HUDEP-2 (cell line): ENCODE measurements around the gene DDX5.
"Not testable (repeated sequence)": the region's sequence is repeated elsewhere in the genome, so short reads cannot be mapped to it uniquely, and the experiment has no call there.

Experiments
- DNase-seq, 76 experiments: peaks; one replicate each; lab custom pipeline; 2025; ENCODE audit not compliant: unreplicated experiment in 76 of 76; lab: John Stamatoyannopoulos, UW

The DDX5 gene

GRCh38 chr17:64496348-64496785 lies 9.7 kb downstream of the DDX5 start:
- peak in 3 of 76 experiments; percentile 12 to 51 (median 36) for DNase-seq

- not testable (repeated sequence) for DNase-seq
Observed at GRCh38 chr17:64495300-64495699, 10.8 kb downstream of the DDX5 start.

- DNase-seq = no peak
Observed at GRCh38 chr17:64494121-64494520, 12.0 kb downstream of the DDX5 start.

DNA sequence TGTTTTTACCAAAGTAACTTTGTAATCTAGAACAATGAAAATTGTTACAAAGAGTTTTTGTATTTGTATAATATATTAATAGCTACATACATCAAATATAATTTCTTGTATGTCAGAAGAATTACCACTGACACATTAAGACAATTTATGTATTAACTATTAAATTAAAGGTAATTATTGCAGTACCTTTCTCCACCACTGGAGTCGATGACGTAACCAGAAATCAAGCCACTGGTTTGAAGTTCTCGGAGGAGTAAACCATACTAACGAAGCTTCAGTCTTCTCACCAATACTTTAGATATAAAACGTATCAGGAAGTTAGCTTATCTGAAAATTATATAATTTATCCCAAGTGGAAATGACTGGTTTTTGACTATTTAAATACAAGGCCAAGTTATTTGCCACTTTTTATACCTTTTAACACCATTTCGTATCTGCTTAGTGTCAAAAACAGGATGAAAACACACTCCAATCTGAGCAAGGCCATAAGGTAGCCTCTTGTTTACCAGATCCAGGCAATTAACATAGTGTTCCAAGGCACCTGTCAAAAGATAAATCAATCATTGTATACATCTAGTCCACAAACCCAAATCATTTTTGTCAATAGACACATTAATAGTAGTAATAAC lies 13.5 kb downstream of the DDX5 start:
- peak in 7 of 76 experiments; percentile 3 to 39 (median 18) for DNase-seq

DNA sequence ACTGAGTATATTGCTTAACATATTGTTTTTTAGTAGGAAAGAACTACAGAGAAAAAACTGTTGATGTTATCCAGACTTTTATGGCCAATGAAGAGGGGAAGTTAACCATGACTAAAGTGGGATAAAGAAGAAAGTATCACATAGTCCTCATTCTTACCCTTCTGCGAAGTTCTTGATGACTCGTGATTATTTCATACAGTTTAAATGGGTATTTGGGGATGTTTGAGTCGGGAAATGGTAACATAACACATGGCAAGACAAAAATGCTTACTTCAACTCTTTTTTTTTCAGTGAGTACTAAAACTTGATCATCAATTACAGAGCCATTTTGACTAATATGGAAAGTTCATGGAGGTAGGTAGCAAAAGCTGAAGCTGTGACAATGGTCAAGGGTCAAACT lies 14.1 kb downstream of the DDX5 start:
- DNase-seq = no peak

- DNase-seq = peak in 25 of 76 experiments; percentile 3 to 63 (median 19)
Observed at GRCh38 chr17:64491034-64491860, 14.8 kb downstream of the DDX5 start.

GRCh38 chr17:64488301-64488700 lies 17.8 kb downstream of the DDX5 start:
- no peak for DNase-seq

GRCh38 chr17:64484380-64484779 lies 21.7 kb downstream of the DDX5 start:
- no peak for DNase-seq

GRCh38 chr17:64480951-64481350 lies 25.1 kb downstream of the DDX5 start:
- no peak for DNase-seq

GRCh38 chr17:64477849-64478248 lies 28.2 kb downstream of the DDX5 start:
- DNase-seq = no peak

GRCh38 chr17:64472564-64472963 lies 33.5 kb downstream of the DDX5 start:
- DNase-seq = no peak

GRCh38 chr17:64471440-64471839 lies 34.6 kb downstream of the DDX5 start:
- DNase-seq = no peak

- no peak for DNase-seq
Observed at GRCh38 chr17:64470625-64471024, 35.5 kb downstream of the DDX5 start.

GRCh38 chr17:64466834-64467233 lies 39.3 kb downstream of the DDX5 start:
- DNase-seq = not testable (repeated sequence)

- DNase-seq = no peak
Observed at GRCh38 chr17:64466019-64466735, 39.9 kb downstream of the DDX5 start.

GRCh38 chr17:64461788-64462187 lies 44.3 kb downstream of the DDX5 start:
- DNase-seq = no peak

- no peak for DNase-seq
Observed at GRCh38 chr17:64460955-64461354, 45.1 kb downstream of the DDX5 start.

GRCh38 chr17:64459818-64460217 lies 46.3 kb downstream of the DDX5 start:
- DNase-seq = not testable (repeated sequence)

DNA sequence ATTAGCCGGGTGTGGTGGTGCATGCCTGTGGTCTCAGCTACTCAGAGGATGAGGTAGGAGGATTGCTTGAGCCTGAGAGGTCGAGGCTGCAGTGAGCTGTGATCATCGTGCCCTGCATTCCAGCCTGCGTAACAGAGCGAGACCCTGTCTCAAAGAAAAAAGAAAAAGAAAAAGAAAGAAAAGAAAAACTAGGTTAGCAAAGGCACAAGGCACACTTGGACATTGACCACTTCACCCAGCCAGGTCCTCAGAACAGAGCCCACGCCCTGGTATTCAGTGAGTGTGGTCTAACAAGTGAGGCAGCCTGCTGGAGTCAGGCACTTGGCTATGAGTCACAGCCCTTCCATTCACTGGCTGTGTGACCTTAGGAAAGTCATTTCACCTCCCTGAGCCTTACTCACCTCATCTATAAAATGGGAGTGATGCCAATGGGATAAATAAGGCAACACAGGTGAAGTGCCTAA lies 46.8 kb downstream of the DDX5 start:
- no peak for DNase-seq

- no peak for DNase-seq
Observed at GRCh38 chr17:64458756-64459155, 47.3 kb downstream of the DDX5 start.

GRCh38 chr17:64457156-64457555 lies 48.9 kb downstream of the DDX5 start:
- DNase-seq = no peak
